Left kidney (tissue), 2 donors: ENCODE results near the gene NCOA3. TPM values are rescaled to one million over a fixed set of nuclear protein-coding genes. Genes with fewer than 3 reads are reported as not detected.
A peak's percentile ranks its signal among the peaks of the same experiment; 100 is the strongest.
"Not testable (repeated sequence)": the region's sequence is repeated elsewhere in the genome, so short reads cannot be mapped to it uniquely, and the experiment has no call there.

Source experiments
- DNase-seq: peaks from one replicate; pipeline ENCODE4 v3.0.0-alpha.2; 2013
- polyA plus RNA-seq: library from polyadenylated mRNA; unstranded; fragments of 120-200 nt; gene quantifications from one replicate; pipeline ENCODE4 v1.2.1, GENCODE V29; 2013; ENCODE audit not compliant: insufficient read length

The NCOA3 gene
- polyA plus RNA-seq, 1 donor, result 46.3 TPM

- not testable (repeated sequence) for DNase-seq
Measured at GRCh38 chr20:47500082-47500481, 1.6 kb upstream of the NCOA3 start.

GRCh38 chr20:47500554-47500953, 1.1 kb upstream of the NCOA3 start:
- DNase-seq, result no peak

- DNase-seq, result no peak
Measured at GRCh38 chr20:47501116-47501481, 588 bp upstream of the NCOA3 start.

- peak; percentile 43 for DNase-seq
Measured at GRCh38 chr20:47502271-47503239, 868 bp downstream of the NCOA3 start.

- no peak for DNase-seq
Measured at GRCh38 chr20:47503685-47504084, 2.0 kb downstream of the NCOA3 start.

- no peak for DNase-seq
Measured at GRCh38 chr20:47506335-47506734, 4.6 kb downstream of the NCOA3 start.

GRCh38 chr20:47506850-47507249, 5.2 kb downstream of the NCOA3 start:
- no peak for DNase-seq

- not testable (repeated sequence) for DNase-seq
Measured at GRCh38 chr20:47507275-47507981, 5.7 kb downstream of the NCOA3 start.

GRCh38 chr20:47508278-47508677, 6.6 kb downstream of the NCOA3 start:
- no peak for DNase-seq

GRCh38 chr20:47509104-47509661, 7.5 kb downstream of the NCOA3 start:
- no peak for DNase-seq

GRCh38 chr20:47509685-47510084, 8.0 kb downstream of the NCOA3 start:
- DNase-seq, result no peak

- no peak for DNase-seq
Measured at GRCh38 chr20:47515843-47516242, 14.2 kb downstream of the NCOA3 start.

- DNase-seq, result no peak
Measured at GRCh38 chr20:47521059-47521808, 19.5 kb downstream of the NCOA3 start.

- no peak for DNase-seq
Measured at GRCh38 chr20:47524015-47524784, 22.5 kb downstream of the NCOA3 start.

GRCh38 chr20:47527004-47527800, 25.5 kb downstream of the NCOA3 start:
- DNase-seq, result no peak

GRCh38 chr20:47529840-47530239, 28.2 kb downstream of the NCOA3 start:
- no peak for DNase-seq

GRCh38 chr20:47531458-47531857, 29.8 kb downstream of the NCOA3 start:
- DNase-seq, result no peak

- no peak for DNase-seq
Measured at GRCh38 chr20:47532002-47532401, 30.3 kb downstream of the NCOA3 start.

GRCh38 chr20:47533518-47534062, 31.9 kb downstream of the NCOA3 start:
- DNase-seq, result no peak

GRCh38 chr20:47534405-47534804, 32.7 kb downstream of the NCOA3 start:
- no peak for DNase-seq
